ENCODE results near the gene LIF.

Gene LIF

GRCh38 chr22:30293026-30293425, 46.5 kb upstream of the LIF start:
- Histone ChIP-seq H3K36me3 (ENCODE audit: control insufficient read depth, insufficient read depth, low read length) (no peaks in the 10 kb centered on the region), H3K4me1 (peaks cover 22% of the 10 kb centered on the region)

GRCh38 chr22:30292069-30292970, 45.8 kb upstream of the LIF start:
- no peak overlapping the region for H3K4me3 ChIP-seq (ENCODE audit: low read depth, low read length)
- H3K27me3 ChIP-seq (ENCODE audit: control insufficient read depth, insufficient read depth, low read length) = no peaks in the 10 kb centered on the region
- H3K27ac ChIP-seq = peak overlapping the region; percentile 98
- H3K4me2 ChIP-seq (ENCODE audit: low read length) = no peak overlapping the region
- no peaks in the 10 kb centered on the region for H3K79me2 ChIP-seq
- no peaks in the 10 kb centered on the region for H3K36me3 ChIP-seq (ENCODE audit: control insufficient read depth, insufficient read depth, low read length)
- H3K9ac ChIP-seq = peak overlapping the region; percentile 4
- H3K4me1 ChIP-seq = peaks cover 22% of the 10 kb centered on the region
- no peak for TF ChIP-seq CTCF (IDR thresholded peaks at IDR 0.05)
- no peak overlapping the region for H2AFZ ChIP-seq
- no peaks in the 10 kb centered on the region for H3K9me3 ChIP-seq (ENCODE audit: control insufficient read depth, low read length)

More at GRCh38 chr22:30293026-30293425, 46.5 kb upstream of the LIF start:
- Histone ChIP-seq H3K27me3 (ENCODE audit: control insufficient read depth, insufficient read depth, low read length) (no peaks in the 10 kb centered on the region), H3K9ac (no peak overlapping the region), H3K4me2 (ENCODE audit: low read length) (no peak overlapping the region), H3K27ac (peak overlapping the region; percentile 98), H3K79me2 (no peaks in the 10 kb centered on the region), H3K4me3 (ENCODE audit: low read depth, low read length) (no peak overlapping the region), H2AFZ (no peak overlapping the region), H3K9me3 (ENCODE audit: control insufficient read depth, low read length) (no peaks in the 10 kb centered on the region)
- no peak for TF ChIP-seq CTCF (IDR thresholded peaks at IDR 0.05)

GRCh38 chr22:30291058-30291892, 44.7 kb upstream of the LIF start:
- Histone ChIP-seq H2AFZ (no peak overlapping the region), H3K79me2 (no peaks in the 10 kb centered on the region), H3K4me1 (peaks cover 22% of the 10 kb centered on the region), H3K27me3 (ENCODE audit: control insufficient read depth, insufficient read depth, low read length) (no peaks in the 10 kb centered on the region), H3K4me2 (ENCODE audit: low read length) (peak overlapping the region; percentile 59), H3K27ac (peak overlapping the region; percentile 98), H3K9ac (no peak overlapping the region), H3K4me3 (ENCODE audit: low read depth, low read length) (peak overlapping the region; percentile 35), H3K36me3 (ENCODE audit: control insufficient read depth, insufficient read depth, low read length) (no peaks in the 10 kb centered on the region), H3K9me3 (ENCODE audit: control insufficient read depth, low read length) (no peaks in the 10 kb centered on the region)
- TF ChIP-seq CTCF (IDR thresholded peaks at IDR 0.05) = no peak

GRCh38 chr22:30290342-30291057, 43.9 kb upstream of the LIF start:
- Histone ChIP-seq H2AFZ (no peak overlapping the region), H3K36me3 (ENCODE audit: control insufficient read depth, insufficient read depth, low read length) (no peaks in the 10 kb centered on the region), H3K79me2 (no peaks in the 10 kb centered on the region), H3K4me1 (peaks cover 22% of the 10 kb centered on the region), H3K9me3 (ENCODE audit: control insufficient read depth, low read length) (no peaks in the 10 kb centered on the region), H3K4me2 (ENCODE audit: low read length) (peak overlapping the region; percentile 67), H3K9ac (no peak overlapping the region), H3K27me3 (ENCODE audit: control insufficient read depth, insufficient read depth, low read length) (no peaks in the 10 kb centered on the region), H3K4me3 (ENCODE audit: low read depth, low read length) (peak overlapping the region; percentile 88), H3K27ac (peak overlapping the region; percentile 98)
- no peak for TF ChIP-seq CTCF (IDR thresholded peaks at IDR 0.05)

Measured in parathyroid adenoma (tissue), 2 donors.